ENCODE results near the gene MACROH2A2. TPM values are rescaled to one million over a fixed set of nuclear protein-coding genes. Genes with fewer than 3 reads are reported as not detected.

The MACROH2A2 gene
- total and polyA plus RNA-seq, 2 of the 13 experiments (the other 11 are each of a cell fraction or from before 2014, with no cell fraction given) = 9.8 to 43.1 TPM

GRCh38 chr10:70132098-70133029 lies 79.7 kb downstream of the MACROH2A2 start, which contains the start of gene AIFM2 (continued):
- TF ChIP-seq HOMEZ (CRISPR knock-in tag; IDR thresholded peaks at IDR 0.05; ENCODE audit: low read depth) (peak; percentile 65; the same call in 1 of the 2 replicates), ZNF543 (CRISPR knock-in tag; IDR thresholded peaks at IDR 0.05) (peak; percentile 62; the same call in 1 of the 2 replicates), ZBTB20 (CRISPR knock-in tag; IDR thresholded peaks at IDR 0.05; ENCODE audit: borderline replicate concordance, low read depth) (peak; percentile 46; the same call in 1 of the 2 replicates), PHF20 (CRISPR knock-in tag; IDR thresholded peaks at IDR 0.05) (0 out of 2 replicates have a peak, but pooled peaks have one; percentile 37), FOXA3 (CRISPR knock-in tag; IDR thresholded peaks at IDR 0.05) (peak; percentile 76), TMF1 (CRISPR knock-in tag; IDR thresholded peaks at IDR 0.05; ENCODE audit: low read depth) (no peak), ZNF841 (CRISPR knock-in tag; IDR thresholded peaks at IDR 0.05; ENCODE audit: borderline replicate concordance) (no peak), HES4 (CRISPR knock-in tag; IDR thresholded peaks at IDR 0.05; ENCODE audit: borderline replicate concordance) (no peak), ZSCAN20 (CRISPR knock-in tag; IDR thresholded peaks at IDR 0.05; ENCODE audit: borderline replicate concordance) (peak; percentile 68; the same call in 1 of the 2 replicates), ZNF7 (CRISPR knock-in tag; IDR thresholded peaks at IDR 0.05) (no peak), RFX1 (IDR thresholded peaks at IDR 0.05) (no peak), KDM1A (CRISPR knock-in tag; IDR thresholded peaks at IDR 0.05) (no peak), MYC (CRISPR knock-in tag; IDR thresholded peaks at IDR 0.05; ENCODE audit: borderline replicate concordance) (peak; percentile 91), ZNF256 (CRISPR knock-in tag; conservative IDR thresholded peaks at IDR 0.05) (no peak), CHD2 (IDR thresholded peaks at IDR 0.05; ENCODE audit: low read depth, low read length) (peak; percentile 63; the same call in 1 of the 2 replicates), ZNF567 (CRISPR knock-in tag; IDR thresholded peaks at IDR 0.05; ENCODE audit: borderline replicate concordance) (no peak), CSRNP2 (CRISPR knock-in tag; conservative IDR thresholded peaks at IDR 0.05; ENCODE audit: low read depth) (no peak), HDAC6 (IDR thresholded peaks at IDR 0.05; ENCODE audit: low read depth, low read length) (no peak), ZNF138 (CRISPR knock-in tag; IDR thresholded peaks at IDR 0.05; ENCODE audit: low read depth) (peak; percentile 44; the same call in 1 of the 2 replicates), ZNF142 (CRISPR knock-in tag; IDR thresholded peaks at IDR 0.05) (peak; percentile 76; the same call in 1 of the 2 replicates)
